GM23338 (cell line): ENCODE results near the gene NTF3. TPM values are rescaled to one million over a fixed set of nuclear protein-coding genes. Genes with fewer than 3 reads are reported as not detected.

Source experiments
- ATAC-seq: fragments of 200-7000 bp; cut with Tn5 transposase; 3 replicates; pipeline ENCODE4 v1.9.1; 2020
- DNase-seq: peaks from one replicate; pipeline ENCODE4 v3.0.0-alpha.2; 2015; ENCODE audit warnings: low spot score
- H2AFZ ChIP-seq: fragments of 200-600 bp; sonication (generic); 2 replicates; pipeline ENCODE4 v1.8.0; 2016; ENCODE audit warnings: antibody characterized with exemption, mild to moderate bottlenecking, moderate library complexity
- H3F3A ChIP-seq: fragments of 200-600 bp; sonication (generic); replicated peaks from 2 replicates; pipeline ENCODE4 v1.8.0; 2017; ENCODE audit warnings: antibody characterized with exemption, mixed run types, low read depth
- H3K27ac ChIP-seq: fragments of 200-600 bp; sonication (generic); 2 replicates; pipeline ENCODE4 v1.6.1; 2016; ENCODE audit warnings: low read depth
- H3K27me3 ChIP-seq: fragments of 200-600 bp; sonication (generic); 2 replicates; pipeline ENCODE4 v1.8.0; 2016; ENCODE audit warnings: mild to moderate bottlenecking, mixed run types, moderate library complexity; ENCODE audit not compliant: insufficient read depth
- H3K36me3 ChIP-seq: fragments of 200-600 bp; sonication (generic); 2 replicates; pipeline ENCODE4 v1.8.0; 2016; ENCODE audit warnings: mild to moderate bottlenecking; ENCODE audit not compliant: insufficient read depth
- H3K4me1 ChIP-seq: fragments of 200-600 bp; sonication (generic); 2 replicates; pipeline ENCODE4 v1.8.0; 2016; ENCODE audit warnings: mild to moderate bottlenecking, moderate library complexity; ENCODE audit not compliant: insufficient read depth
- H3K4me2 ChIP-seq: fragments of 200-600 bp; sonication (generic); 2 replicates; pipeline ENCODE4 v1.7.1; 2017; ENCODE audit warnings: mixed run types
- H3K4me3 ChIP-seq: fragments of 200-600 bp; sonication (generic); 2 replicates; pipeline ENCODE4 v1.6.1; 2016; ENCODE audit warnings: mixed run types
- H3K79me2 ChIP-seq: fragments of 200-600 bp; sonication (generic); replicated peaks from 2 replicates; pipeline ENCODE4 v1.8.0; 2017; ENCODE audit warnings: mild to moderate bottlenecking; ENCODE audit not compliant: insufficient read depth
- H3K9me2 ChIP-seq: fragments of 200-600 bp; sonication (generic); 2 replicates; pipeline ENCODE4 v1.8.0; 2017; ENCODE audit not compliant: insufficient read depth
- H4K20me1 ChIP-seq: fragments of 200-600 bp; sonication (generic); replicated peaks from 2 replicates; pipeline ENCODE4 v1.8.0; 2017; ENCODE audit warnings: mild to moderate bottlenecking; ENCODE audit not compliant: insufficient read depth
- H3K27ac Mint-ChIP-seq: 2 replicates; pipeline ENCODE4 v1.8.0; 2020; ENCODE audit warnings: inconsistent platforms, mild to moderate bottlenecking, moderate library complexity, mixed read lengths
- H3K27me3 Mint-ChIP-seq: 3 replicates; pipeline ENCODE4 v1.8.0; 2022; ENCODE audit warnings: low read depth, mild to moderate bottlenecking, moderate library complexity, mixed read lengths, inconsistent platforms; ENCODE audit not compliant: insufficient read depth, poor library complexity
- H3K36me3 Mint-ChIP-seq: 3 replicates; pipeline ENCODE4 v1.8.0; 2021; ENCODE audit warnings: low read depth, mild to moderate bottlenecking, inconsistent platforms, moderate library complexity, mixed read lengths
- H3K4me1 Mint-ChIP-seq: 3 replicates; pipeline ENCODE4 v1.8.0; 2020; ENCODE audit warnings: mild to moderate bottlenecking, inconsistent platforms, mixed read lengths
- H3K4me3 Mint-ChIP-seq: 3 replicates; pipeline ENCODE4 v1.8.0; 2021; ENCODE audit warnings: moderate library complexity, mild to moderate bottlenecking, inconsistent platforms, mixed read lengths
- H3K9me3 Mint-ChIP-seq: 3 replicates; pipeline ENCODE4 v1.8.0; 2020; ENCODE audit warnings: moderate library complexity, mild to moderate bottlenecking, inconsistent platforms, mixed read lengths
- CREB1 ChIP-seq: fragments of 250-450 bp; sonication (Bioruptor Pico); IDR thresholded peaks from 2 replicates; pipeline ENCODE4 v1.5.0; 2020; ENCODE audit warnings: low read depth, mild to moderate bottlenecking, moderate library complexity
- EZH2 ChIP-seq: fragments of 200-600 bp; sonication (generic); IDR thresholded peaks from one replicate; pipeline ENCODE4 v1.8.0; 2017; ENCODE audit warnings: antibody characterized with exemption, mild to moderate bottlenecking, low read depth; ENCODE audit not compliant: unreplicated experiment
- EZH2phosphoT487 ChIP-seq: fragments of 200-600 bp; sonication (generic); IDR thresholded peaks from one replicate; pipeline ENCODE4 v1.8.1; 2018; ENCODE audit warnings: antibody characterized with exemption; ENCODE audit not compliant: unreplicated experiment
- JUNB ChIP-seq: IDR thresholded peaks from one replicate; pipeline ENCODE4 v1.6.1; 2016; ENCODE audit warnings: antibody characterized with exemption; ENCODE audit not compliant: unreplicated experiment
- STAT1 ChIP-seq: IDR thresholded peaks from one replicate; pipeline ENCODE4 v1.6.1; 2016; ENCODE audit warnings: antibody characterized with exemption; ENCODE audit not compliant: unreplicated experiment
- ZNF114 ChIP-seq: fragments of 250-450 bp; sonication (Bioruptor Pico); IDR thresholded peaks from 2 replicates; pipeline ENCODE4 v1.5.0; 2020; ENCODE audit warnings: mild to moderate bottlenecking, moderate library complexity
- ZNF462 ChIP-seq: fragments of 250-450 bp; sonication (Bioruptor Pico); IDR thresholded peaks from 2 replicates; pipeline ENCODE4 v1.5.0; 2020; ENCODE audit warnings: mild to moderate bottlenecking, moderate library complexity
- polyA plus RNA-seq: library from polyadenylated mRNA; unstranded; fragments of >200 nt; fragmentation: Nextera tagmentation; extraction: Ambion mirVana; gene quantifications from 2 replicates; pipeline ENCODE4 v1.2.1, GENCODE V29; 2016
- total RNA-seq: library from RNA; depleted of rRNA; stranded (reverse); fragments of >200 nt; shearing (Covaris generic); gene quantifications from 2 replicates; pipeline ENCODE4 v1.2.3, GENCODE V29; 2014
- TF ChIP-seq, protein P1 (sequence below), 2 experiments: fragments of 200-600 bp in 1 of 2; sonication (generic) in 1 of 2; conservative IDR thresholded peaks; 2 replicates each; pipeline versions ENCODE4 v1.5.1 to v1.6.1; 2016 to 2017; ENCODE audit warnings: antibody characterized with exemption in 2 of 2, low read depth in 2 of 2, mild to moderate bottlenecking in 2 of 2, moderate library complexity in 1 of 2
- TF ChIP-seq, protein P2 (sequence below): IDR thresholded peaks from one replicate; pipeline ENCODE4 v1.6.1; 2018; ENCODE audit warnings: antibody characterized with exemption; ENCODE audit not compliant: unreplicated experiment

The NTF3 gene
- total and polyA plus RNA-seq, 2 experiments from 2014 or later = 1.2 TPM; not detected in 1

DNA sequence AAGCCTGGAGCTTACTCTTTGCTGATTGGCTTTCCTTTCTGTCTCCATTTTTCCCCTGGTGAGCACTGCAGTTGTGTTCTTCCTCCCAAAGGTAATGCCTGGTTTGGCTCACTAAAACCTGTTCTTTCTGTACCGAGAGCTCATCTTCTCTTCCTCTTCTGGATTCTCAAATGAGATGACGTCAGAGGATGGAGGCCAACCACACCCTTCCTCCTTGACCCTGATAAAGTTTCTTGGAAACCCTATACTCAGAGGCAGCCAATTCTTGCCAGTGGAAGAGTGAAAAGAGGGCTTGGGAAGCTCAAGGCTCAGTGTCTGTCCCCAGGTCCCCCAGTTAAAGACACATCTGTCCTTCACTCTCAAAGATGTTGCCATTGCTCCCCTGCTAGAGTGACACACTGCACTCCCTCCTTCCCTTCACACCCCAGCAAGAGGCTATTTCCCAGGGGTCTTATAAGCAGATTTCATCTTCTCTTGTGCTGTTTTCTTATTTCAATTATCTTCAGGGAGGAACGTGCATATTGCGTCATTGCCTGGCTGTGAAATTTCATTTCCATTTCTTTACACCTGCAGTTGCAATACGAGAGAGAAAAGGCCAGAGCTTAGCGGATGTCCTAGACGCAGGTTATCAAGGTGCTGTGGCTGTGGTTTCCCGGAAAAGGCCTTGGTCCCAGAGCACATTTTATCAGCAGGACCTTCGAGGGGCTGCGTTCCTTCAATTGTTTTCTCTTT lies 27.3 kb downstream of the NTF3 start:
- ATAC-seq (no peak), DNase-seq (no peak)
- Histone ChIP-seq H3K4me2 (no peak overlapping the region), H3K4me3 (no peak overlapping the region), H3F3A (no peaks in the 10 kb centered on the region), H3K27ac (no peak overlapping the region), H3K27me3 (no peaks in the 10 kb centered on the region), H3K36me3 (no peaks in the 10 kb centered on the region), H2AFZ (no peak overlapping the region), H3K4me1 (peaks cover 5% of the 10 kb centered on the region; the same call in 1 of the 2 replicates), H3K9me2 (peaks cover 6% of the 10 kb centered on the region), H4K20me1 (no peaks in the 10 kb centered on the region), H3K79me2 (no peaks in the 10 kb centered on the region)
- Mint-ChIP-seq H3K9me3 (no peaks in the 10 kb centered on the region), H3K27me3 (peaks cover 9% of the 10 kb centered on the region), H3K36me3 (no peaks in the 10 kb centered on the region; the same call in 2 of the 3 replicates), H3K27ac (no peak overlapping the region), H3K4me3 (no peak overlapping the region), H3K4me1 (peaks cover 17% of the 10 kb centered on the region)
- TF ChIP-seq CREB1 (CRISPR knock-in tag) = no peak
- no peak for TF ChIP-seq JUNB
- TF ChIP-seq EZH2 = no peak
- no peak for TF ChIP-seq ZNF114 (CRISPR knock-in tag)
- TF ChIP-seq EZH2phosphoT487 = no peak
- TF ChIP-seq, protein P1, sequence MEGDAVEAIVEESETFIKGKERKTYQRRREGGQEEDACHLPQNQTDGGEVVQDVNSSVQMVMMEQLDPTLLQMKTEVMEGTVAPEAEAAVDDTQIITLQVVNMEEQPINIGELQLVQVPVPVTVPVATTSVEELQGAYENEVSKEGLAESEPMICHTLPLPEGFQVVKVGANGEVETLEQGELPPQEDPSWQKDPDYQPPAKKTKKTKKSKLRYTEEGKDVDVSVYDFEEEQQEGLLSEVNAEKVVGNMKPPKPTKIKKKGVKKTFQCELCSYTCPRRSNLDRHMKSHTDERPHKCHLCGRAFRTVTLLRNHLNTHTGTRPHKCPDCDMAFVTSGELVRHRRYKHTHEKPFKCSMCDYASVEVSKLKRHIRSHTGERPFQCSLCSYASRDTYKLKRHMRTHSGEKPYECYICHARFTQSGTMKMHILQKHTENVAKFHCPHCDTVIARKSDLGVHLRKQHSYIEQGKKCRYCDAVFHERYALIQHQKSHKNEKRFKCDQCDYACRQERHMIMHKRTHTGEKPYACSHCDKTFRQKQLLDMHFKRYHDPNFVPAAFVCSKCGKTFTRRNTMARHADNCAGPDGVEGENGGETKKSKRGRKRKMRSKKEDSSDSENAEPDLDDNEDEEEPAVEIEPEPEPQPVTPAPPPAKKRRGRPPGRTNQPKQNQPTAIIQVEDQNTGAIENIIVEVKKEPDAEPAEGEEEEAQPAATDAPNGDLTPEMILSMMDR (conservative IDR thresholded peaks at IDR 0.05; ENCODE audit: low read depth in 2 of 2) = no peak

DNA sequence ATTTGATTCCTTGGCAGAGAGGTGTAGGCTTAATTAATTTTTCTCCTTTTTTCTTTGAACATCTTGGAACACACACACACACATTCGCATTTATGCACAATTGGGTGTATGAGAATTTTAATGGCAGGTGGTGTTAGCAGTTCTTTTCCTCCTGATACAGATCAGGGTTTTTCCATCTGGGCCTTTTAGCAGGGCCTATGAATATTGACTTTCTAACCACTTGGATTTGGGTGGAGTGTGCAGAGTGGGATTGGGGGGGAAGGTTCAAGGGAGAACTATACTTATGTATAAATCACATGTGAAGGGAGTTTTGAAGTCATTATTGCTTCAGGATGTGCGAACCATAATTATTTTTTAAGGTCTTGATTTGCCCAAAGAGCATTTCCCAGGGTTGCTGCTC lies 28.9 kb downstream of the NTF3 start:
- H3K4me1 Mint-ChIP-seq = peaks cover 17% of the 10 kb centered on the region
- Histone ChIP-seq H3K27me3 (no peaks in the 10 kb centered on the region), H3K36me3 (no peaks in the 10 kb centered on the region), H3K79me2 (no peaks in the 10 kb centered on the region), H3K4me1 (peaks cover 5% of the 10 kb centered on the region; the same call in 1 of the 2 replicates), H2AFZ (no peak overlapping the region), H3K9me2 (peaks cover 6% of the 10 kb centered on the region), H3K4me3 (no peak overlapping the region), H4K20me1 (no peaks in the 10 kb centered on the region), H3F3A (no peaks in the 10 kb centered on the region), H3K27ac (no peak overlapping the region), H3K4me2 (no peak overlapping the region)
- H3K9me3 Mint-ChIP-seq = no peaks in the 10 kb centered on the region
- H3K4me3 Mint-ChIP-seq = no peak overlapping the region
- H3K27me3 Mint-ChIP-seq = peaks cover 8% of the 10 kb centered on the region
- no peak overlapping the region for H3K27ac Mint-ChIP-seq
- ATAC-seq = no peak
- H3K36me3 Mint-ChIP-seq = no peaks in the 10 kb centered on the region; the same call in 2 of the 3 replicates
- no peak for DNase-seq
- TF ChIP-seq STAT1 = no peak
- no peak for TF ChIP-seq EZH2phosphoT487
- no peak for TF ChIP-seq ZNF114 (CRISPR knock-in tag)
- TF ChIP-seq, protein P2, sequence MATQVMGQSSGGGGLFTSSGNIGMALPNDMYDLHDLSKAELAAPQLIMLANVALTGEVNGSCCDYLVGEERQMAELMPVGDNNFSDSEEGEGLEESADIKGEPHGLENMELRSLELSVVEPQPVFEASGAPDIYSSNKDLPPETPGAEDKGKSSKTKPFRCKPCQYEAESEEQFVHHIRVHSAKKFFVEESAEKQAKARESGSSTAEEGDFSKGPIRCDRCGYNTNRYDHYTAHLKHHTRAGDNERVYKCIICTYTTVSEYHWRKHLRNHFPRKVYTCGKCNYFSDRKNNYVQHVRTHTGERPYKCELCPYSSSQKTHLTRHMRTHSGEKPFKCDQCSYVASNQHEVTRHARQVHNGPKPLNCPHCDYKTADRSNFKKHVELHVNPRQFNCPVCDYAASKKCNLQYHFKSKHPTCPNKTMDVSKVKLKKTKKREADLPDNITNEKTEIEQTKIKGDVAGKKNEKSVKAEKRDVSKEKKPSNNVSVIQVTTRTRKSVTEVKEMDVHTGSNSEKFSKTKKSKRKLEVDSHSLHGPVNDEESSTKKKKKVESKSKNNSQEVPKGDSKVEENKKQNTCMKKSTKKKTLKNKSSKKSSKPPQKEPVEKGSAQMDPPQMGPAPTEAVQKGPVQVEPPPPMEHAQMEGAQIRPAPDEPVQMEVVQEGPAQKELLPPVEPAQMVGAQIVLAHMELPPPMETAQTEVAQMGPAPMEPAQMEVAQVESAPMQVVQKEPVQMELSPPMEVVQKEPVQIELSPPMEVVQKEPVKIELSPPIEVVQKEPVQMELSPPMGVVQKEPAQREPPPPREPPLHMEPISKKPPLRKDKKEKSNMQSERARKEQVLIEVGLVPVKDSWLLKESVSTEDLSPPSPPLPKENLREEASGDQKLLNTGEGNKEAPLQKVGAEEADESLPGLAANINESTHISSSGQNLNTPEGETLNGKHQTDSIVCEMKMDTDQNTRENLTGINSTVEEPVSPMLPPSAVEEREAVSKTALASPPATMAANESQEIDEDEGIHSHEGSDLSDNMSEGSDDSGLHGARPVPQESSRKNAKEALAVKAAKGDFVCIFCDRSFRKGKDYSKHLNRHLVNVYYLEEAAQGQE = no peak
- no peak for TF ChIP-seq ZNF462 (CRISPR knock-in tag)
